ENCODE data around the gene ANKRD12. TPM values are rescaled to one million over a fixed set of nuclear protein-coding genes. Genes with fewer than 3 reads are reported as not detected.

The ANKRD12 gene
- total and polyA plus RNA-seq, 12 donors, result 14.1 to 91.2 (median 36.5) TPM

GRCh38 chr18:9231852-9232486 is 95.4 kb downstream of the ANKRD12 start:
- TF ChIP-seq CTCF (IDR thresholded peaks at IDR 0.05) (no peak), POLR2A (IDR thresholded peaks at IDR 0.05) (no peak)
- H3K27ac ChIP-seq, result no peak overlapping the region
- H3K4me1 ChIP-seq (replicated peaks in 1 of 2), result no peaks in the 10 kb centered on the region
- peaks cover 0 to 10% (median 0%) of the 10 kb centered on the region in 3 donors for H3K9me3 ChIP-seq (replicated peaks in 1 of 3)
- intact Hi-C loops (cut with DNase I), result no loop called here
- H3K36me3 ChIP-seq (replicated peaks in 1 of 2), result no peaks in the 10 kb centered on the region
- DNase-seq, result no peak
- no peak overlapping the region for H3K4me3 ChIP-seq
- WGBS, 4 donors, result 96 to 100% (median 99%) methylated on average over 2 of the region's 2 CpGs
- H3K27me3 ChIP-seq, result no peaks in the 10 kb centered on the region

GRCh38 chr18:9232977-9233376 is 96.4 kb downstream of the ANKRD12 start:
- WGBS, 4 donors, result 96 to 99% (median 99%) methylated on average over 4 of the region's 4 CpGs
- H3K9me3 ChIP-seq (replicated peaks in 1 of 3), result peaks cover 0 to 10% (median 0%) of the 10 kb centered on the region in 3 donors
- H3K27me3 ChIP-seq, result no peaks in the 10 kb centered on the region
- H3K4me1 ChIP-seq (replicated peaks in 1 of 2), result no peaks in the 10 kb centered on the region
- no peak for DNase-seq
- no peak overlapping the region for H3K27ac ChIP-seq
- TF ChIP-seq CTCF (IDR thresholded peaks at IDR 0.05), result no peak
- TF ChIP-seq POLR2A (IDR thresholded peaks at IDR 0.05), result no peak
- H3K36me3 ChIP-seq (replicated peaks in 1 of 2), result no peaks in the 10 kb centered on the region
- H3K4me3 ChIP-seq, result no peak overlapping the region
- intact Hi-C loops (cut with DNase I), result no loop called here

GRCh38 chr18:9233771-9234440 is 97.3 kb downstream of the ANKRD12 start:
- H3K9me3 ChIP-seq (replicated peaks in 1 of 3), result peaks cover 0 to 10% (median 0%) of the 10 kb centered on the region in 3 donors
- 90 to 99% (median 97%) methylated on average over 2 to 10 of the region's 10 CpGs for WGBS, 4 donors
- H3K27me3 ChIP-seq, result no peaks in the 10 kb centered on the region
- TF ChIP-seq POLR2A (IDR thresholded peaks at IDR 0.05) (no peak), CTCF (IDR thresholded peaks at IDR 0.05) (no peak)
- no peak overlapping the region for H3K27ac ChIP-seq
- intact Hi-C loops (cut with DNase I), result no loop called here
- peak in 1 of 7 donors; percentile 46 for DNase-seq
- no peak overlapping the region for H3K4me3 ChIP-seq
- H3K36me3 ChIP-seq (replicated peaks in 1 of 2), result no peaks in the 10 kb centered on the region
- no peaks in the 10 kb centered on the region for H3K4me1 ChIP-seq (replicated peaks in 1 of 2)

GRCh38 chr18:9234528-9234927 is 97.9 kb downstream of the ANKRD12 start:
- no peak overlapping the region for H3K27ac ChIP-seq
- no peaks in the 10 kb centered on the region for H3K27me3 ChIP-seq
- no peaks in the 10 kb centered on the region for H3K36me3 ChIP-seq (replicated peaks in 1 of 2)
- peak in 1 of 7 donors; percentile 35 for DNase-seq
- intact Hi-C loops (cut with DNase I), result no loop called here
- H3K4me3 ChIP-seq, result no peak overlapping the region
- H3K4me1 ChIP-seq (replicated peaks in 1 of 2), result no peaks in the 10 kb centered on the region
- TF ChIP-seq CTCF (IDR thresholded peaks at IDR 0.05), result no peak
- no peak for TF ChIP-seq POLR2A (IDR thresholded peaks at IDR 0.05)
- H3K9me3 ChIP-seq (replicated peaks in 1 of 3), result peaks cover 0 to 10% (median 0%) of the 10 kb centered on the region in 3 donors
- WGBS, 4 donors, result 95 to 100% (median 98%) methylated on average over 2 to 4 of the region's 4 CpGs
